HG03432 (cell line): ENCODE results near the gene PLOD1.
"Not testable (repeated sequence)": the region's sequence is repeated elsewhere in the genome, so short reads cannot be mapped to it uniquely, and the experiment has no call there.

Experiments used
- ATAC-seq: cut with Tn5 transposase; IDR thresholded peaks from one replicate; pipeline ENCODE4 v1.9.1; 2021; ENCODE audit warnings: mild to moderate bottlenecking, moderate library complexity; ENCODE audit not compliant: unreplicated experiment

The PLOD1 gene

GRCh38 chr1:11935733-11936132 lies 1.2 kb downstream of the PLOD1 start:
- not testable (repeated sequence) for ATAC-seq

DNA sequence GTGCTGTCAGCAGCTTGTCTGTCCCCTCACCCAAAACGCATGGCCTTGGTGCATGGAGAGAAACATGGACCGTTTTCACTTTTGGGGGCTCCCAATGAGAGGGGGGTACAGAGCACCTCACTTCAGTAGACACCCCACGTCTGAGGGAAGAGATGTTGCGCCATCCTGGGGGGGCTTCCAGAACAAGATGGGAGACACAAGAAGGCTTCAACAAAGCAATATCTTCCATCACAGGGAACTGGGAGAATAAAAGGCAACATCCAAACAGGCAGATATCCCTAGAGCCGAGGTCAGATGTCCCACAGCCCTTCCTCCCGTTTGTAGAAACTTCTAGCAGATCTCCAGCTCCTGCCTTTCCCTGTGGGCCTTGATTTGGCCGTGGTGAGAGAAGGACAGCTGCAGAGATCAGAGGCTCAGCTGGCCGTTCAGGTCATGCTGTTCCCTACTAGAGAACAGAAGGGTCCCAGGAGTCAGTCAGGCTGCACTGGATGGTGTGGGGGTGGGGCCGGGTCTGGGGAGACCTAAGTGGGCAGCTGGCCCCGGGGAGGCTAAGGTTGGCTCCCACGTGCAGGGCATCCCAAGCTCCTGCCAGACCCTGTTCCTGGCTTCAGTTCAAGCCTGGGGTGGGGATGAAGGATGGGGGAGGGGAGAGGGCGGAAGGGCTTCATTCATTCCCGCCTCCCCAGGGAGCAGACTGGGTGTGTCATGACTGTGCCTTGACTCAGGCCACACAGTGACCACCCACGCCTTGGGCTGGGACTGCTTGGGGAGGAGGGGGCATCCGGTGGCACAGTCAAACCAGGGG lies 4.4 kb downstream of the PLOD1 start:
- ATAC-seq: no peak

- ATAC-seq: not testable (repeated sequence)
Observed at GRCh38 chr1:11939794-11940193, 5.3 kb downstream of the PLOD1 start.

DNA sequence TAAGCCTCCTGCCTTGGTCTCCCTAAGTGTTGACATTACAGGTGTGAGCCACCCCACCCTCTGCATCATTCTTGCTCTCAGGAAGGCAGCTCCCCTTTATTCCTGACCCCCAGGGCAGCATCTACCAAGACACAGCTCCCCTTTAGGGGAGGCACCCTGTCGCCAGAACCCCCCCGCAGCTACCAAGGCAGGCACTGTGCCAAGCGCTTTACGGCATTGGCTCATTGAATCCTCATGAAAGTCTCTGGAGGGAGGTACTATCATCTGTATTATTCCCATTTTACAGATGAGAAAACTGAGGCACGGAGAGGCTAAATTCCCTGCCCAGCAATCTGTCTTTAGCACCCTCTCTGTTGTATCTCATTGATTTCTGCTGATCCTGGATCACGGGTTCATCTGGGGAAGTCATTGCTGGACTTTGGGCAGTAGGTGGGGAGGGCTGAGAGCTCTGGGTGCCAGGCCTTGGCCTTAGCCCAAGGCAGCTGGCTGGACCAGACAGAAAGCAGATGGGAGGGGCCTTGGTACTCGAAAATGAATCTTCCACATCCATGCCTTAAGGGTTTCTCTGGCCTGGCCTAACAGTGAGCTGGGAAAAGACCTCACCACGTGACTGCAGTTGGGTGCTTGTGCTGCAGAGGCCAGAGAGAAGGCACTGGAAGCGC lies 5.9 kb downstream of the PLOD1 start:
- ATAC-seq: no peak

GRCh38 chr1:11942280-11942679 lies 7.8 kb downstream of the PLOD1 start:
- no peak for ATAC-seq

- ATAC-seq: no peak
Observed at GRCh38 chr1:11943619-11944018, 9.1 kb downstream of the PLOD1 start.

DNA sequence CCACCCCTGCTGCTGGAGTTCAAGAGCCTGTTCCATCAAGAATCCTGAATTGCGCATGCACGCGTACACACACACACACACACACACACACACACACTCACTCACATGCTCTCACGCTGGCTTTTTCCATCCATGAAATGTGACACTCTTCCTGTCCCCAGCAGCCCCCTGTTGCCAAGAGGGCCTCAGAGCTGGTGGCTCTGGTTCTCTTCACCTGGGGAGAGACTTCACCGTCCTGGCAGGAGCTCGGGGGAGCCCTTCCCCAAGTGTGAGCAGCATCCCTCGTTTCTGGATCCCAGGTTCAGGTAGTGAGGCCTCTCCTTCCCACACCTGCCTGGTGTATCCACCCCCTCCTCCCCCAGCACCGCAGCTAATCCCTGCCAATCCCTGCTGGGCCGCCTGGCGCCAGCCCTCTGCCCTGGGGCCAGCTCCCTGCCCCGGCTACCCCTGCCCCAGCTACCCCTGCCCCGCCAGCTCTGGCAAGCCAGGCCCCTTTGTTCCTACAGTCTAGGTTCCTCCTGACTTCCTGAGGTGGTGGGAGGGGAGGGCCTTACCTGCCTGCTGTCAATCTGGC lies 9.9 kb downstream of the PLOD1 start:
- no peak for ATAC-seq

DNA sequence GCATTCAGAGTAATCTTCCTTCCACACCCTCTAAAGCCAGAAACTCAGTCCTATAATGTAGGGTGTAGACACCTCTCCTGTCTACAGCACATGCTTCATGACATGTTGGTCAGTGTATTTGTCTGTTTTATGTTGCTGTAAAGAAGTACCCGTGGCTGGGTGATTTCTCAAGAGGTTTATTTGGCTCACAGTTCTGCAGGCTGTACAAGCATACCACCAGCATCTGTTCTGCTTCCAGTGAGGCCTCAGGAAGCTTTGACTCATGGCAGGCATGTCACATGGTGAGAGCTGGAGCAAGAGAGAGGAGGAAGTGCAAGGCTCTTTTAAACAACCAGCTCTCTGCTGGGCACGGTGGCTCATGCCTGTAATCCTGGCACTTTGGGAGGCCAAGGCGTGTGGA lies 12.1 kb downstream of the PLOD1 start:
- ATAC-seq: no peak

DNA sequence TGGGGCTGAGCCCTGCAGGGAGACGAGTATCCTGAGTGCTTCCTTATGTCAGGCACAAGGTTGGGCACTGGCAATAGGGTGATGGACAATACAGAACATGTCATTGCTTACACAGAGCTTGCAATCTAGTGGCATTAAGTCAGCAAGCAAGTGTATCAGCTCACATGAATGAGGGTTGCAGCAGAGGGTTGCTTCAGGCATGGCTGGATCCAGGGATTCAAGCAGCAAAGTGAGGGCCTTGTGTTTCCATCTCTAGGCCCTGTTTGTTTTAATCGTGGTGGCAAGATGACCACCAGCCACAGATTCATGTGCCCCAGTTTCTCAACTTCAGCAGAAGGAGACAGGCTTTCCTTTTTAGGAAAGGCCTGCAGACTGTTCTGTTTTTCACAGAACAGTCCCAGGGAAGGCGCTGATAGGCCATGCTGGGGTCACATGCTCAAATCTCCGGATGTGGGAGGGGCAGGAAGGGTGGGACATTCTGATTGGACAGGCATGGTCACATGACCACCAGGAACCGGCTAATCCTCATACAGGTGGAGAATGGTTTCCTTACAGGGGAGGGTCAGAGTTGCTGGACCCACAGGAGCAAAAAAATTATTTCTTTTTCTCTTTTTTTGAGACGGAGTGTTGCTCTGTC lies 14.4 kb downstream of the PLOD1 start:
- no peak for ATAC-seq

GRCh38 chr1:11951901-11952300 lies 17.4 kb downstream of the PLOD1 start:
- no peak for ATAC-seq

DNA sequence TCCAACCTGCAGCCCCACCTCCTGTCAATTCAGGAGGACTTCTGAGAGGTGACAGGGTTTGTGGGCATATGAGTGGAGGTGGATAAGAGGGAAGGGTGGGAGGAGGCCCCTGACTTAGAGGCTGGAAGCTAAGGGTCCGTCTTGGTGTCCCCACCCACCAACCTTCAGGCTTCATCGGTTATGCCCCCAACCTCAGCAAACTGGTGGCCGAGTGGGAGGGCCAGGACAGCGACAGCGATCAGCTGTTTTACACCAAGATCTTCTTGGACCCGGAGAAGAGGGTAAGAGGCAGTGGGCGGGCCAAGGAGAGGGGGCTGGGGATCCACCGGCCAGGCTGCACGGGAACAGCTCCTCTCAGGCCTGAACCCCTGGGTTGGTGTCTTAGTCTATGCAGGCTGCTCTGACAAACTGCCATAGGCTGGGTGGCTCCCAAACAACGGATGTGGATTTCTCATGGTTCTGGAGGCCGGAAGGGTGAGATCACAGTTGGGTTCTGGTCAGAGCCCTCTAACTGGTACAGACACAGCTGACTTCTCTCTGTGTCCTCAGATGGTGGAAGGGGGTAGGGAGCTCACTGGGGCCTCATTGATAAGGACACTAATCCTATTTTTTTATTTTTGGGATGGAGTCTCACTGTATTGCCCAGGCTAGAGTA lies 18.1 kb downstream of the PLOD1 start:
- ATAC-seq: no peak

GRCh38 chr1:11955221-11955620 lies 20.7 kb downstream of the PLOD1 start:
- ATAC-seq: no peak

- no peak for ATAC-seq
Observed at GRCh38 chr1:11957398-11957797, 22.9 kb downstream of the PLOD1 start.

GRCh38 chr1:11957897-11958296 lies 23.4 kb downstream of the PLOD1 start:
- ATAC-seq: no peak

GRCh38 chr1:11960276-11960675 lies 25.8 kb downstream of the PLOD1 start:
- no peak for ATAC-seq

DNA sequence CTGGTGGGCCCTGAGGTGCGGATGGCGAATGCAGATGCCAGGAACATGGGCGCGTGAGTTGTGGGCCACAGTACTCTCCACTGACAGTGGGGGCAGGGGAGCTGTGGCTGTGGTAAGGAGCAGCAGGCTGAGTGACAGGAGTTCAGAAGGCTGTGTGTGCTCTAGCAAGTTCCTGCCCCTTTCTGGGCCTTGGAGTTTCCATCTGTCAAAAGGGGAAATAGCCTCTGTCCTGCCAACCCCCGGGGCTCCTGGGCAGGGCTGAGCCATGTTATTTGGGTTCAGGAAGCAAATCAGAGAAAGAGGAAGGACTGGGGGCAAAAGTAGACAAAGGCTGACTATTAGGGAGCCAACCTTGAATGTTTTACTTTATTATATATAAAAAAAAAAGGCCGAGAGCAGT lies 26.2 kb downstream of the PLOD1 start:
- ATAC-seq: no peak

- no peak for ATAC-seq
Observed at GRCh38 chr1:11961230-11961629, 26.7 kb downstream of the PLOD1 start.

- no peak for ATAC-seq
Observed at GRCh38 chr1:11963622-11964021, 29.1 kb downstream of the PLOD1 start.

DNA sequence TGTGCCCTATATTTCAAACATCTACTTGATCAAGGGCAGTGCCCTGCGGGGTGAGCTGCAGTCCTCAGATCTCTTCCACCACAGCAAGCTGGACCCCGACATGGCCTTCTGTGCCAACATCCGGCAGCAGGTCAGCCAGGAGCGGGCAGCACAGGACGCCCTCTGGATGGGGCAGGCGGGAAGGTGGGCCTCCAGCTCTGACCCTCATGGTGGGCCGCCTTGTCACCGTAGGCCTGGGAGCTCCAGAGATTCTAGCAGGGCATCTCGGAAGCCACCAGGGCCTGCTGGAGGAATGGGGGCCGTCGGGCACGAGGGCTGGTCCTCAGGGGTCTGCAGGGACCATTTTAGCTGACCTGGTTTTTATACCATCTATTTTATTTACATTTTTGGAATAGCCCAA lies 30.1 kb downstream of the PLOD1 start:
- no peak for ATAC-seq

GRCh38 chr1:11967028-11967547 lies 32.6 kb downstream of the PLOD1 start:
- ATAC-seq: no peak
